ENCODE measurements around the gene STING1. TPM values are rescaled to one million over a fixed set of nuclear protein-coding genes. Genes with fewer than 3 reads are reported as not detected.

The STING1 gene
- total and polyA plus RNA-seq, 10 of the 15 experiments (the other 5 are each of a cell fraction or from before 2014, with no cell fraction given) = 10.1 to 56.1 (median 41.0) TPM

DNA sequence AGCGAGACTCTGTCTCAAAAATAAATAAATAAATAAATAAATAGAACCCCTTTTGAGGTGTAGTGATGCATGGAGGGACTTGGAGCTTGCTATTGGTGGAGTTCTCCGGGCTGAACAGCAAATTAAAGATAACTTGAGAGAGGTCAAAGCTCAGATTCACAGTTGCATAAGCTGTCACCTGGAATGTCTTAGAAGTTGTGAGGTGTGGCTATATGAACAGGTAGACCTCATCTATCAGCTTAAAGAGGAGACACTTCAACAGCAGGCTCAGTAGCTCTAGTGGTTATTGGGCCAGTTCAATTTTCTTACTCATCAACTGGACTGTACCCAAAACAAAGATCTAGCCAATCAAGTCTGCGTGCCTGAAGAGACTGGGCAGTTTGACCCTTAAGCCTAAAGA, 11.7 kb upstream of the STING1 start (continued):
- TF ChIP-seq SMAD1 (IDR thresholded peaks at IDR 0.05; ENCODE audit: low read depth, partially characterized antibody) = no peak
- TF ChIP-seq RCOR1 (conservative IDR thresholded peaks at IDR 0.05; ENCODE audit: low read depth, low read length) = no peak
- no peak for TF ChIP-seq CHD1 (IDR thresholded peaks at IDR 0.05; ENCODE audit: low read depth, low read length)
- TF ChIP-seq TARDBP (IDR thresholded peaks at IDR 0.05; ENCODE audit: borderline replicate concordance) = no peak

DNA sequence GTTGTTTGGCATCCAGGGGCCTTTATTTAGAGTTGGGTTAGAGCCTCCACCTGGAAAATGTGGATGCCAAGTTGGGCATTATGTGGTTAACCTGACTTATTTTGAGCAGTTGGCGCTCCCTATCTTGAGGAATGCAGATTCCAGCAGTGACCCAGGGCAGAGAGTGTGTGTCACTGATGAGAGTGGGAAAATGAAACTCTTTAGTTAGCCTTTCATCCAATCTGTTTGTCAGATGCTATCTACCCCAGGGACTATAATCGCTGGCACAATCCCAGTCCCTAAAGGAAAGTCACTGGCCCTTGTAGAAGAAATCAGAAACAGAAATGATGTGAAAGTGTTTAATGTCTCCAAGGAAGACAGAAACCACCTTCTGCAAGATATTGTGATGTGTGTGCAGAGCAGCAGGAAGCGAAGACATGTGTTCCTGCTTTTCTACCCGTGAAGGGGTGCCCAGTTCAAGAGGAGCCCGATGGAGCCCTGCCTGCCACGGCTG, 10.2 kb upstream of the STING1 start:
- POLR2A ChIA-PET = interaction anchor here (2.0 kb wide), 1 partner anchor 33 kb away, joined by 5 read pairs; no protein-coding TSS in a partner anchor
- CTCF ChIA-PET = interaction anchor here (0.7 kb wide), 1 partner anchor 24 kb away, joined by 3 read pairs; no protein-coding TSS in a partner anchor
- ATAC-seq = no peak
- BruUV-seq (replicated peaks) = no TSS peak
- Histone ChIP-seq H4K20me1 (ENCODE audit: control insufficient read depth, insufficient read depth) (no peaks in the 10 kb centered on the region), H3K9me3 (replicated peaks; ENCODE audit: control insufficient read depth, insufficient read depth, low read length) (no peaks in the 10 kb centered on the region), H3K36me3 (ENCODE audit: control insufficient read depth in 2 of 2, insufficient read depth in 2 of 2, low read length in 1 of 2) (no peaks in the 10 kb centered on the region), H3K4me1 (ENCODE audit: control insufficient read depth, insufficient read depth, low read length) (peaks cover 7% of the 10 kb centered on the region), H3K4me2 (ENCODE audit: control insufficient read depth, insufficient read depth) (no peak overlapping the region), H3K4me3 (no peak overlapping the region), H2AFZ (ENCODE audit: control insufficient read depth, low read depth, low read length) (peak overlapping the region; percentile 14), H3K79me2 (ENCODE audit: control insufficient read depth, insufficient read depth, low read length) (no peaks in the 10 kb centered on the region), H3K27me3 (replicated peaks in 1 of 2; ENCODE audit: control insufficient read depth in 2 of 2, insufficient read depth in 2 of 2, low read length in 1 of 2) (no peaks in the 10 kb centered on the region), H3K9ac (ENCODE audit: control insufficient read depth, insufficient read depth, low read length) (no peak overlapping the region), H3K27ac (ENCODE audit: control insufficient read depth, insufficient read depth) (no peak overlapping the region)
- no peak for DNase-seq (ENCODE audit: low read depth, low spot score)
- in situ Hi-C loops (cut with MboI) = no loop called here
- RAD21 ChIA-PET (ENCODE audit: unreplicated experiment) = interaction anchor here (0.7 to 2.3 kb wide), 3 partner anchors 11 to 120 kb away, joined by 3 to 8 read pairs (median 7); partner anchors contain the start of gene STING1
- no peak for FAIRE-seq
- SMC1A ChIA-PET (ENCODE audit: uncharacterized antibody, unreplicated experiment) = interaction anchor here (0.7 to 1.3 kb wide), 3 partner anchors 44 to 84 kb away, joined by 3 read pairs; no protein-coding TSS in a partner anchor
- whole genome bisulfite sequencing (ENCODE audit: insufficient coverage, insufficient replicate concordance, low lambda C conversion rate, missing lambda C conversion rate) = 45% methylated on average over 6 of the region's 6 CpGs
- intact Hi-C loops (cut with micrococcal nuclease; ENCODE audit: unreplicated experiment) = no loop called here
- TF ChIP-seq, protein P1, sequence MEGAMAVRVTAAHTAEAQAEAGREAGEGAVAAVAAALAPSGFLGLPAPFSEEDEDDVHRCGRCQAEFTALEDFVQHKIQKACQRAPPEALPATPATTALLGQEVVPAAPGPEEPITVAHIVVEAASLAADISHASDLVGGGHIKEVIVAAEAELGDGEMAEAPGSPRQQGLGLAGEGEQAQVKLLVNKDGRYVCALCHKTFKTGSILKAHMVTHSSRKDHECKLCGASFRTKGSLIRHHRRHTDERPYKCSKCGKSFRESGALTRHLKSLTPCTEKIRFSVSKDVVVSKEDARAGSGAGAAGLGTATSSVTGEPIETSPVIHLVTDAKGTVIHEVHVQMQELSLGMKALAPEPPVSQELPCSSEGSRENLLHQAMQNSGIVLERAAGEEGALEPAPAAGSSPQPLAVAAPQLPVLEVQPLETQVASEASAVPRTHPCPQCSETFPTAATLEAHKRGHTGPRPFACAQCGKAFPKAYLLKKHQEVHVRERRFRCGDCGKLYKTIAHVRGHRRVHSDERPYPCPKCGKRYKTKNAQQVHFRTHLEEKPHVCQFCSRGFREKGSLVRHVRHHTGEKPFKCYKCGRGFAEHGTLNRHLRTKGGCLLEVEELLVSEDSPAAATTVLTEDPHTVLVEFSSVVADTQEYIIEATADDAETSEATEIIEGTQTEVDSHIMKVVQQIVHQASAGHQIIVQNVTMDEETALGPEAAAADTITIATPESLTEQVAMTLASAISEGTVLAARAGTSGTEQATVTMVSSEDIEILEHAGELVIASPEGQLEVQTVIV (IDR thresholded peaks at IDR 0.05; ENCODE audit: borderline replicate concordance, partially characterized antibody) = no peak
- TF ChIP-seq, protein P2, sequence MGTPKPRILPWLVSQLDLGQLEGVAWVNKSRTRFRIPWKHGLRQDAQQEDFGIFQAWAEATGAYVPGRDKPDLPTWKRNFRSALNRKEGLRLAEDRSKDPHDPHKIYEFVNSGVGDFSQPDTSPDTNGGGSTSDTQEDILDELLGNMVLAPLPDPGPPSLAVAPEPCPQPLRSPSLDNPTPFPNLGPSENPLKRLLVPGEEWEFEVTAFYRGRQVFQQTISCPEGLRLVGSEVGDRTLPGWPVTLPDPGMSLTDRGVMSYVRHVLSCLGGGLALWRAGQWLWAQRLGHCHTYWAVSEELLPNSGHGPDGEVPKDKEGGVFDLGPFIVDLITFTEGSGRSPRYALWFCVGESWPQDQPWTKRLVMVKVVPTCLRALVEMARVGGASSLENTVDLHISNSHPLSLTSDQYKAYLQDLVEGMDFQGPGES (IDR thresholded peaks at IDR 0.05) = no peak
- TF ChIP-seq POLR2AphosphoS2 (IDR thresholded peaks at IDR 0.05; ENCODE audit: low read depth, low read length) (no peak), MEF2A (IDR thresholded peaks at IDR 0.05; ENCODE audit: insufficient read depth, low read depth, low read length) (no peak), SMAD5 (IDR thresholded peaks at IDR 0.05; ENCODE audit: low read depth) (no peak), IRF4 (IDR thresholded peaks at IDR 0.05; ENCODE audit: low read depth, low read length) (no peak), NFIC (IDR thresholded peaks at IDR 0.05; ENCODE audit: low read depth, low read length) (no peak), RCOR1 (conservative IDR thresholded peaks at IDR 0.05; ENCODE audit: low read depth, low read length) (no peak), ZNF217 (IDR thresholded peaks at IDR 0.05) (no peak), EED (IDR thresholded peaks at IDR 0.05; ENCODE audit: low read depth) (no peak)
- TF ChIP-seq, protein P3, sequence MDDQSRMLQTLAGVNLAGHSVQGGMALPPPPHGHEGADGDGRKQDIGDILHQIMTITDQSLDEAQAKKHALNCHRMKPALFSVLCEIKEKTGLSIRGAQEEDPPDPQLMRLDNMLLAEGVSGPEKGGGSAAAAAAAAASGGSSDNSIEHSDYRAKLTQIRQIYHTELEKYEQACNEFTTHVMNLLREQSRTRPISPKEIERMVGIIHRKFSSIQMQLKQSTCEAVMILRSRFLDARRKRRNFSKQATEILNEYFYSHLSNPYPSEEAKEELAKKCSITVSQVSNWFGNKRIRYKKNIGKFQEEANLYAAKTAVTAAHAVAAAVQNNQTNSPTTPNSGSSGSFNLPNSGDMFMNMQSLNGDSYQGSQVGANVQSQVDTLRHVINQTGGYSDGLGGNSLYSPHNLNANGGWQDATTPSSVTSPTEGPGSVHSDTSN (IDR thresholded peaks at IDR 0.05; ENCODE audit: insufficient replicate concordance, low read depth, low read length) = no peak
- TF ChIP-seq, protein P4, sequence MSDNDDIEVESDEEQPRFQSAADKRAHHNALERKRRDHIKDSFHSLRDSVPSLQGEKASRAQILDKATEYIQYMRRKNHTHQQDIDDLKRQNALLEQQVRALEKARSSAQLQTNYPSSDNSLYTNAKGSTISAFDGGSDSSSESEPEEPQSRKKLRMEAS (IDR thresholded peaks at IDR 0.05; ENCODE audit: low read depth, low read length) = no peak
- TF ChIP-seq, protein P5, sequence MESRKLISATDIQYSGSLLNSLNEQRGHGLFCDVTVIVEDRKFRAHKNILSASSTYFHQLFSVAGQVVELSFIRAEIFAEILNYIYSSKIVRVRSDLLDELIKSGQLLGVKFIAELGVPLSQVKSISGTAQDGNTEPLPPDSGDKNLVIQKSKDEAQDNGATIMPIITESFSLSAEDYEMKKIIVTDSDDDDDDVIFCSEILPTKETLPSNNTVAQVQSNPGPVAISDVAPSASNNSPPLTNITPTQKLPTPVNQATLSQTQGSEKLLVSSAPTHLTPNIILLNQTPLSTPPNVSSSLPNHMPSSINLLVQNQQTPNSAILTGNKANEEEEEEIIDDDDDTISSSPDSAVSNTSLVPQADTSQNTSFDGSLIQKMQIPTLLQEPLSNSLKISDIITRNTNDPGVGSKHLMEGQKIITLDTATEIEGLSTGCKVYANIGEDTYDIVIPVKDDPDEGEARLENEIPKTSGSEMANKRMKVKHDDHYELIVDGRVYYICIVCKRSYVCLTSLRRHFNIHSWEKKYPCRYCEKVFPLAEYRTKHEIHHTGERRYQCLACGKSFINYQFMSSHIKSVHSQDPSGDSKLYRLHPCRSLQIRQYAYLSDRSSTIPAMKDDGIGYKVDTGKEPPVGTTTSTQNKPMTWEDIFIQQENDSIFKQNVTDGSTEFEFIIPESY (IDR thresholded peaks at IDR 0.05) = no peak

Data from GM12878 (cell line).